GM18909 (cell line): ENCODE measurements around the gene DNAH8.

Experiments used
- ATAC-seq: cut with Tn5 transposase; IDR thresholded peaks from one replicate; pipeline ENCODE4 v1.9.1; 2021; ENCODE audit warnings: mild to moderate bottlenecking; ENCODE audit not compliant: unreplicated experiment, poor library complexity

DNAH8 gene

GRCh38 chr6:39077882-39078594, 362.9 kb downstream of the DNAH8 start:
- ATAC-seq, result no peak

GRCh38 chr6:39078695-39079094, 363.6 kb downstream of the DNAH8 start:
- no peak for ATAC-seq

GRCh38 chr6:39079197-39080125, 364.4 kb downstream of the DNAH8 start:
- ATAC-seq, result no peak
